IMR-90 (cell line): ENCODE measurements around the gene MICAL3.

Source experiments
- BHLHE40 ChIP-seq: fragments of 150-350 bp; IDR thresholded peaks from 2 replicates; pipeline ENCODE4 v1.6.1; 2016; ENCODE audit warnings: mild to moderate bottlenecking, low read depth, low read length
- CEBPB ChIP-seq: IDR thresholded peaks from 2 replicates; pipeline ENCODE4 v1.6.1; 2012; ENCODE audit warnings: low read depth, low read length, improper control_type of control experiment
- CHD1 ChIP-seq: IDR thresholded peaks from 2 replicates; pipeline ENCODE4 v1.6.1; 2012; ENCODE audit warnings: low read depth, low read length, improper control_type of control experiment
- CTCF ChIP-seq: conservative IDR thresholded peaks from 2 replicates; pipeline ENCODE4 v1.5.1; 2012; ENCODE audit warnings: mild to moderate bottlenecking, low read depth, low read length, improper control_type of control experiment
- ELK1 ChIP-seq: fragments of 150-350 bp; IDR thresholded peaks from 2 replicates; pipeline ENCODE4 v1.6.1; 2016; ENCODE audit warnings: low read depth, mild to moderate bottlenecking, low read length, moderate library complexity, borderline replicate concordance
- FOS ChIP-seq: fragments of 150-350 bp; IDR thresholded peaks from 2 replicates; pipeline ENCODE4 v1.6.1; 2016; ENCODE audit warnings: low read depth, low read length
- MAFK ChIP-seq: IDR thresholded peaks from 2 replicates; pipeline ENCODE4 v1.6.1; 2012; ENCODE audit warnings: low read depth, low read length, improper control_type of control experiment
- MAZ ChIP-seq: IDR thresholded peaks from 2 replicates; pipeline ENCODE4 v1.6.1; 2012; ENCODE audit warnings: low read depth, mild to moderate bottlenecking, low read length, improper control_type of control experiment, moderate library complexity, borderline replicate concordance
- MXI1 ChIP-seq: IDR thresholded peaks from 2 replicates; pipeline ENCODE4 v1.6.1; 2012; ENCODE audit warnings: low read depth, mild to moderate bottlenecking, low read length, moderate library complexity, borderline replicate concordance
- NFE2L2 ChIP-seq: fragments of 150-350 bp; IDR thresholded peaks from 2 replicates; pipeline ENCODE4 v1.6.1; 2016; ENCODE audit warnings: low read depth, mild to moderate bottlenecking, low read length
- POLR2A ChIP-seq: IDR thresholded peaks from 2 replicates; pipeline ENCODE4 v1.6.1; 2012; ENCODE audit warnings: mild to moderate bottlenecking, low read depth, low read length
- RCOR1 ChIP-seq: IDR thresholded peaks from 2 replicates; pipeline ENCODE4 v1.6.1; 2012; ENCODE audit warnings: mild to moderate bottlenecking, low read length, improper control_type of control experiment; ENCODE audit not compliant: insufficient replicate concordance
- RFX5 ChIP-seq: IDR thresholded peaks from 2 replicates; pipeline ENCODE4 v1.8.0; 2012; ENCODE audit warnings: low read depth, mild to moderate bottlenecking, low read length, moderate library complexity
- USF2 ChIP-seq: fragments of 150-350 bp; IDR thresholded peaks from 2 replicates; pipeline ENCODE4 v1.6.1; 2017; ENCODE audit warnings: mild to moderate bottlenecking, antibody characterized with exemption, low read length, low read depth

GRCh38 chr22:17945888-17946648 lies 78.3 kb downstream of the MICAL3 start:
- no peak for TF ChIP-seq RFX5
- no peak for TF ChIP-seq CTCF
- TF ChIP-seq POLR2A: no peak
- no peak for TF ChIP-seq CEBPB
- no peak for TF ChIP-seq RCOR1
- TF ChIP-seq MAFK: no peak
- TF ChIP-seq FOS: no peak
- no peak for TF ChIP-seq USF2
- no peak for TF ChIP-seq MXI1
- TF ChIP-seq BHLHE40: peak; percentile 57
- TF ChIP-seq CHD1: no peak
- TF ChIP-seq NFE2L2: no peak
- TF ChIP-seq MAZ: no peak
- no peak for TF ChIP-seq ELK1
